OCI-LY7 (cell line): ENCODE results near the gene DOK7. TPM values are rescaled to one million over a fixed set of nuclear protein-coding genes. Genes with fewer than 3 reads are reported as not detected.

ENCODE experiments used
- BruUV-seq: library from RNA; stranded (reverse); fragments of 400-500 nt; replicated peaks from 2 replicates; lab custom pipeline; 2021; lab: Mats Ljungman, UMichigan
- CTCF ChIA-PET: fragments of 300-600 bp; sonication (Branson Sonifier 250); formaldehyde crosslinking; loops from one replicate; lab custom pipeline; 2022; ENCODE audit warnings: antibody characterized with exemption; ENCODE audit not compliant: unreplicated experiment; lab: Charles Lee
- POLR2A ChIA-PET: fragments of 300-600 bp; sonication (Branson Sonifier 250); formaldehyde crosslinking; loops from one replicate; lab custom pipeline; 2022; ENCODE audit warnings: antibody characterized with exemption; lab: Charles Lee
- DNase-seq: peaks from one replicate; pipeline ENCODE4 v3.0.0-alpha.2; 2015; ENCODE audit warnings: low spot score
- H2AFZ ChIP-seq: fragments of 200-600 bp; sonication (generic), shearing (Covaris generic); 2 replicates; pipeline ENCODE4 v1.6.1; 2014; ENCODE audit warnings: mild to moderate bottlenecking, antibody characterized with exemption, low read length, moderate library complexity
- H3K27ac ChIP-seq: fragments of 200-600 bp; sonication (generic); 2 replicates; pipeline ENCODE4 v1.5.1; 2014; ENCODE audit warnings: mixed run types, low read depth, mild to moderate bottlenecking, moderate library complexity, low read length, inconsistent platforms; ENCODE audit not compliant: poor library complexity, severe bottlenecking
- H3K36me3 ChIP-seq: fragments of 200-600 bp; sonication (generic); 2 replicates; pipeline ENCODE4 v1.6.1; 2014; ENCODE audit warnings: mild to moderate bottlenecking, antibody characterized with exemption, low read length, moderate library complexity, mixed read lengths; ENCODE audit not compliant: insufficient read depth
- H3K4me1 ChIP-seq: fragments of 200-600 bp; sonication (generic); 2 replicates; pipeline ENCODE4 v1.5.1; 2014; ENCODE audit warnings: mild to moderate bottlenecking, low read length; ENCODE audit not compliant: insufficient read depth, poor library complexity, severe bottlenecking
- H3K4me2 ChIP-seq: fragments of 200-600 bp; sonication (generic); 2 replicates; pipeline ENCODE4 v1.6.1; 2014; ENCODE audit warnings: mild to moderate bottlenecking, low read length
- H3K4me3 ChIP-seq: fragments of 200-600 bp; sonication (generic); 2 replicates; pipeline ENCODE4 v1.5.1; 2014; ENCODE audit warnings: mild to moderate bottlenecking, low read depth, low read length; ENCODE audit not compliant: poor library complexity, severe bottlenecking
- H3K79me2 ChIP-seq: fragments of 200-600 bp; sonication (generic); 2 replicates; pipeline ENCODE4 v1.6.1; 2016; ENCODE audit warnings: low read depth, mild to moderate bottlenecking, low read length, moderate library complexity, mixed read lengths; ENCODE audit not compliant: insufficient read depth
- H3K9me2 ChIP-seq: fragments of 200-600 bp; sonication (generic); 2 replicates; pipeline ENCODE4 v1.6.1; 2016; ENCODE audit warnings: mild to moderate bottlenecking, low read length, mixed read lengths; ENCODE audit not compliant: insufficient read depth
- H3K9me3 ChIP-seq: fragments of 200-600 bp; sonication (generic); 2 replicates; pipeline ENCODE4 v1.6.1; 2014; ENCODE audit warnings: mild to moderate bottlenecking, mixed run types, low read length, mixed read lengths
- H4K20me1 ChIP-seq: fragments of 200-600 bp; sonication (generic); 2 replicates; pipeline ENCODE4 v1.6.1; 2014; ENCODE audit warnings: mild to moderate bottlenecking, antibody characterized with exemption, low read length, moderate library complexity, mixed read lengths; ENCODE audit not compliant: insufficient read depth
- EZH2phosphoT487 ChIP-seq: fragments of 200-600 bp; sonication (generic); IDR thresholded peaks from 2 replicates; pipeline ENCODE4 v1.6.1; 2018; ENCODE audit warnings: low read depth, borderline replicate concordance, mild to moderate bottlenecking, mixed run types, antibody characterized with exemption, low read length, moderate library complexity, mixed read lengths
- intact Hi-C: fragments of 100-400 bp; cut with micrococcal nuclease; formaldehyde crosslinking; loops from one replicate; pipeline ENCODE4 v1.10.0; 2022; ENCODE audit not compliant: unreplicated experiment
- total RNA-seq, 2 experiments: library from RNA; depleted of rRNA in 1 of 2; stranded (reverse); fragments of >200 nt in 1 of 2; shearing (Covaris generic) in 1 of 2; gene quantifications; 2 replicates each; pipeline ENCODE4 v1.2.3, GENCODE V29; 2014 to 2022
- TF ChIP-seq, protein P1 (sequence below): fragments of 200-600 bp; sonication (generic); conservative IDR thresholded peaks from 2 replicates; pipeline ENCODE4 v1.5.1; 2014; ENCODE audit warnings: mild to moderate bottlenecking, antibody characterized with exemption, low read length, moderate library complexity, mixed read lengths

The DOK7 gene
- total RNA-seq, 2 experiments from 2014 or later, result 1.5 TPM; not detected in 1

DNA sequence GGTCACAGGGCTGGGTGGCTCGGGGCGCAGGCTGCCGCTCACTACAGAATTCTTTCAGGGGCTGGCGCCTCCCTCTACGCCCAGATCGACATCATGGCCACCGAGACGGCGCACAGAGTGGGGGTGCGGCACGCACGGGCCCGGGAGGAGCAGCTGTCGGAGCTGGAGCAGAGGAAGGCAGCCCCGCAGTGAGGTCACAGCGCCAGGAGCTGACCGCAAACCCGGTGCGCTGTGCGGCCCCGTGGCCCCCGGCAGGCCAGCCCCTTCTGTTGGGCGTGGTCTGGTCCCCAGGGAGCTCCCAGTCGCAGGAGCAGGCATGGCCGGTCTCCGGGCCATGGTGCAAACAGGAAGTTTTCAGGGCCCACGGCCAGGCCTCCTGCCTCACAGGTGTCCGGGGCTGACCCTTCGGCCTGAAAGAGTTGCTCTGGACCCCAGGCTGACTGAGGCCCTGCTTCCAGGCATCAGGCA, 37.6 kb downstream of the DOK7 start:
- no TSS peak for BruUV-seq

DNA sequence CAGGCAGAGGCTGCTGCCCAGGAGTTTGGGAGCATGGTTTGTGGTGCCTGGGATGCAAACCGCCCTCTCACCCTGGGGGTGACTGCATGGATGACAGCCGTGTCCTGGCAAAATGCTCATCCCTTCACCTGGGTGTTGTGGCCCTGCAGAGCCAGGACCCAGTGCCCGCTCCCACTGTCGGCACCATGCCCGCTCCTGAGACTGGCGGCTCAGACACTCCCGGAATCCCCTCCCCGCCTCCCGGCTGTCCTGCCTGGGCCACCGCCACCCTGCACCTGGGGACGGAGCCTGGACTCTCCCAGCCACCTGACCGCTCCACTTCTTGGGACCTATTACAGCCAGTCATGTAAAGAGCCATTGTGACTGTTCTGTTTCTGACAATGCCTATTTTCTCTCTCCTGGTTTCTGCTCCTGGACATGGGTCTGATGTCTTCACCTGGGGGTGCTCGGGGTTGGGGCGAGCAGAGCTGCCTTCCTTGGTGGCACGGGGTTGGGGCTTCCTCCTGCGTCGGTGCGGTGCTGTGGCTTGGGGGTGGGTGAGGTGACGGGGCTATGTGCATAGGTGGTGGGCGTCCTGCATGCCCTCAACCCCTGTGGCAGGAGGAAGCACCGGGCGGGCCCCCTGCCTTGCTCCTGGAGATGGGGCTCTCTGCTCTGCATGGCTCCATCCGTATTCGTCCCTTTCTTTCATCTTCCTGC, 38.2 kb downstream of the DOK7 start:
- no peaks in the 10 kb centered on the region for H3K79me2 ChIP-seq
- intact Hi-C loops, result no loop called here
- H3K4me1 ChIP-seq, result no peaks in the 10 kb centered on the region
- BruUV-seq, result no TSS peak
- H4K20me1 ChIP-seq, result no peaks in the 10 kb centered on the region
- H3K36me3 ChIP-seq, result peaks cover 4% of the 10 kb centered on the region; the same call in 1 of the 2 replicates
- no peaks in the 10 kb centered on the region for H3K9me3 ChIP-seq
- no peak for TF ChIP-seq EZH2phosphoT487
- TF ChIP-seq, protein P1, sequence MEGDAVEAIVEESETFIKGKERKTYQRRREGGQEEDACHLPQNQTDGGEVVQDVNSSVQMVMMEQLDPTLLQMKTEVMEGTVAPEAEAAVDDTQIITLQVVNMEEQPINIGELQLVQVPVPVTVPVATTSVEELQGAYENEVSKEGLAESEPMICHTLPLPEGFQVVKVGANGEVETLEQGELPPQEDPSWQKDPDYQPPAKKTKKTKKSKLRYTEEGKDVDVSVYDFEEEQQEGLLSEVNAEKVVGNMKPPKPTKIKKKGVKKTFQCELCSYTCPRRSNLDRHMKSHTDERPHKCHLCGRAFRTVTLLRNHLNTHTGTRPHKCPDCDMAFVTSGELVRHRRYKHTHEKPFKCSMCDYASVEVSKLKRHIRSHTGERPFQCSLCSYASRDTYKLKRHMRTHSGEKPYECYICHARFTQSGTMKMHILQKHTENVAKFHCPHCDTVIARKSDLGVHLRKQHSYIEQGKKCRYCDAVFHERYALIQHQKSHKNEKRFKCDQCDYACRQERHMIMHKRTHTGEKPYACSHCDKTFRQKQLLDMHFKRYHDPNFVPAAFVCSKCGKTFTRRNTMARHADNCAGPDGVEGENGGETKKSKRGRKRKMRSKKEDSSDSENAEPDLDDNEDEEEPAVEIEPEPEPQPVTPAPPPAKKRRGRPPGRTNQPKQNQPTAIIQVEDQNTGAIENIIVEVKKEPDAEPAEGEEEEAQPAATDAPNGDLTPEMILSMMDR, result no peak
- H3K9me2 ChIP-seq, result no peaks in the 10 kb centered on the region
- no peak for DNase-seq
- POLR2A ChIA-PET, result no interaction called here
- CTCF ChIA-PET, result no interaction called here
- H3K27ac ChIP-seq, result no peak overlapping the region
- no peak overlapping the region for H3K4me3 ChIP-seq
- H2AFZ ChIP-seq, result no peak overlapping the region
- H3K4me2 ChIP-seq, result no peak overlapping the region

More for the DNA sequence above, 37.6 kb downstream of the DOK7 start:
- H3K36me3 ChIP-seq, result peaks cover 4% of the 10 kb centered on the region; the same call in 1 of the 2 replicates
- H3K4me1 ChIP-seq, result no peaks in the 10 kb centered on the region
- H3K4me3 ChIP-seq, result no peak overlapping the region
- CTCF ChIA-PET, result interaction anchor here (1.2 kb wide), 1 partner anchor 9 kb away, joined by 3 read pairs; no protein-coding TSS in a partner anchor
- H4K20me1 ChIP-seq, result no peaks in the 10 kb centered on the region
- intact Hi-C loops, result no loop called here
- DNase-seq, result no peak
- TF ChIP-seq, protein P1, result no peak
- no peak for TF ChIP-seq EZH2phosphoT487
- H3K9me3 ChIP-seq, result no peaks in the 10 kb centered on the region
- H2AFZ ChIP-seq, result no peak overlapping the region
- no peaks in the 10 kb centered on the region for H3K79me2 ChIP-seq
- POLR2A ChIA-PET, result no interaction called here
- no peak overlapping the region for H3K27ac ChIP-seq
- no peak overlapping the region for H3K4me2 ChIP-seq
- no peaks in the 10 kb centered on the region for H3K9me2 ChIP-seq

DNA sequence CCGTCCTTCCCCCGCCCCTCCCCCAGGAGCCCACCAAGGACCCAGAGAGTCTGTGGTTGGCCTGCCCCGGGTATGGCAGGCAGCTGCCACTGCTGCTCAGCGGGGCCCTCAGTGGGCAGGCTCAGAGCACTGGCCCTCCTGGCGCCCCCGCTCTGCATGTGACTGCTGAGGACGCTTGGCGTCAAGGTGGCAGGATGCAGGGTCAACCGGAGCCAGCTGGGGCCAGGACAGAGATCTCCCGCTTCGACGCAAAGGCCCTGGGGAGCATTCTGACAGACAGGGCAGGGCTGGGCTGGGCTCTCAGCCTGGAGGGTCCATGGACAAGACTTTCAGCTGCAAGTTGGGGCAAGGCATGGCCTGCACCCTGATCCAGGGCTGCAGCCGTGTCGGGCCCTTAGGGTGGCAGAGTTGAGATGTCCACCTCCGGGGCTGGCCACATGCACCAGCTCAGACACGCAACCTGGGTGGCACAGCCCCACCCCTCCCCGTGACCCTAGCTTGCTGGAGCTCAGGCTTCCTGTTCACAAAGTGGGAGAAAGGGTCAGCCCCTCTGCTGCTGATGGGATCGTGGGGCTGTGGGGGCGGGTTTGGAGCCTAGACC, 38.8 kb downstream of the DOK7 start:
- intact Hi-C loops, result no loop called here
- Histone ChIP-seq H3K4me1 (no peaks in the 10 kb centered on the region), H3K9me3 (no peaks in the 10 kb centered on the region), H3K79me2 (no peaks in the 10 kb centered on the region), H3K27ac (no peak overlapping the region), H2AFZ (no peak overlapping the region), H3K4me3 (no peak overlapping the region), H3K9me2 (no peaks in the 10 kb centered on the region), H3K4me2 (no peak overlapping the region), H4K20me1 (no peaks in the 10 kb centered on the region), H3K36me3 (peaks cover 7% of the 10 kb centered on the region; the same call in 1 of the 2 replicates)
- no TSS peak for BruUV-seq
- ChIA-PET POLR2A (no interaction called here), CTCF (no interaction called here)
- no peak for TF ChIP-seq EZH2phosphoT487
- TF ChIP-seq, protein P1, result no peak
- no peak for DNase-seq
